Neutrophil (primary cell): ENCODE results near the gene L1CAM.

Experiments used
- H3K27ac ChIP-seq: fragments of 200-600 bp; sonication (generic); 2 replicates; pipeline ENCODE4 v1.5.1; 2016; ENCODE audit warnings: mild to moderate bottlenecking, moderate library complexity
- H3K27me3 ChIP-seq: fragments of 200-600 bp; sonication (generic); 2 replicates; pipeline ENCODE4 v1.6.0; 2016; ENCODE audit warnings: mild to moderate bottlenecking
- H3K36me3 ChIP-seq: fragments of 200-600 bp; sonication (generic); 2 replicates; pipeline ENCODE4 v1.5.1; 2017
- H3K4me1 ChIP-seq, 2 experiments: fragments of 200-600 bp in 1 of 2; sonication (generic) in 1 of 2; 1 replicate in 1 of 2; 2 replicates in 1 of 2; pipeline versions ENCODE4 v1.5.1 to v1.6.1; 2013 to 2016; ENCODE audit warnings: low read depth in 1 of 2, low read length in 1 of 2, mild to moderate bottlenecking in 1 of 2, moderate library complexity in 1 of 2; ENCODE audit not compliant: control insufficient read depth in 1 of 2, insufficient read depth in 1 of 2
- H3K4me3 ChIP-seq, 2 experiments: fragments of 200-600 bp in 1 of 2; sonication (generic) in 1 of 2; 1 replicate in 1 of 2; 2 replicates in 1 of 2; pipeline ENCODE4 v1.5.1; 2013 to 2016; ENCODE audit warnings: low read depth in 1 of 2, low read length in 1 of 2, mild to moderate bottlenecking in 1 of 2, moderate library complexity in 1 of 2
- H3K9me3 ChIP-seq: fragments of 200-600 bp; sonication (generic); 2 replicates; pipeline ENCODE4 v1.5.1; 2016
- TF ChIP-seq, protein P1 (sequence below): fragments of 200-600 bp; sonication (generic); IDR thresholded peaks from 2 replicates; pipeline ENCODE4 v1.5.1; 2016; ENCODE audit warnings: antibody characterized with exemption

L1CAM gene

DNA sequence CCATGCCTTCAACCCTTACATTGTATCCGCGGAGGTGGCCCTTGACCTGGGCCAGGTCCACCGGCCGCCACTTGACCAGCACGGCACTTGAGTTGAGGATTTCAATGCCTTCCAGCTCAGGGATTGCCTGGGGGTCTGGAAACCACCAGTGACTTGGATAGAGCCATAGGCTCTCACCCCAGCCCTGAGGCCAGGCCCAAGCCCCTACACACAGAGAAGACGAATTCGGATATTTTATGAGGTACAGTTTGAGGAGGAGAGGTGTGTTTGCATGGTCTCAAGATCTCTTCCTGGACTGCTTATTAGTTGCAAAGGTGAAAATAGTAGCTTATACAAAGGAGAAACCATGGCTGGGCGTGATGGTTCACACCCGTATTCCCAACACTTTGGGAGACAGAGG lies 20.3 kb downstream of the L1CAM start:
- Histone ChIP-seq H3K4me3 (no peak overlapping the region), H3K27me3 (peaks cover 4% of the 10 kb centered on the region), H3K27ac (no peak overlapping the region), H3K36me3 (no peaks in the 10 kb centered on the region), H3K9me3 (no peaks in the 10 kb centered on the region), H3K4me1 (no peaks in the 10 kb centered on the region)
- TF ChIP-seq, protein P1, sequence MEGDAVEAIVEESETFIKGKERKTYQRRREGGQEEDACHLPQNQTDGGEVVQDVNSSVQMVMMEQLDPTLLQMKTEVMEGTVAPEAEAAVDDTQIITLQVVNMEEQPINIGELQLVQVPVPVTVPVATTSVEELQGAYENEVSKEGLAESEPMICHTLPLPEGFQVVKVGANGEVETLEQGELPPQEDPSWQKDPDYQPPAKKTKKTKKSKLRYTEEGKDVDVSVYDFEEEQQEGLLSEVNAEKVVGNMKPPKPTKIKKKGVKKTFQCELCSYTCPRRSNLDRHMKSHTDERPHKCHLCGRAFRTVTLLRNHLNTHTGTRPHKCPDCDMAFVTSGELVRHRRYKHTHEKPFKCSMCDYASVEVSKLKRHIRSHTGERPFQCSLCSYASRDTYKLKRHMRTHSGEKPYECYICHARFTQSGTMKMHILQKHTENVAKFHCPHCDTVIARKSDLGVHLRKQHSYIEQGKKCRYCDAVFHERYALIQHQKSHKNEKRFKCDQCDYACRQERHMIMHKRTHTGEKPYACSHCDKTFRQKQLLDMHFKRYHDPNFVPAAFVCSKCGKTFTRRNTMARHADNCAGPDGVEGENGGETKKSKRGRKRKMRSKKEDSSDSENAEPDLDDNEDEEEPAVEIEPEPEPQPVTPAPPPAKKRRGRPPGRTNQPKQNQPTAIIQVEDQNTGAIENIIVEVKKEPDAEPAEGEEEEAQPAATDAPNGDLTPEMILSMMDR: no peak

DNA sequence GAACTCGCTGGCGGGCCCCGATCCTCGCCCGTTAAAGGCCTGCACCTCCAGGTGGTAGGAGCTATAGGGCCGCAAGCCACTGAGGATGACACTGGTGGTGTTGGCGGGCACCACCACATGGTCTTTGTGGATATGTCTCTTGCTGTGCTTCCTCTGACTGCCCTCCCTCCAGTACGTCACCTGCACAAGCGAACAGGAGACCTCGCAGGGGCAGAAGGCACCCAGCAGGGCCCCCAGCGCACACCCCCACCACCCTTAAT lies 20.7 kb downstream of the L1CAM start:
- Histone ChIP-seq H3K27ac (no peak overlapping the region), H3K4me1 (no peaks in the 10 kb centered on the region), H3K4me3 (no peak overlapping the region), H3K9me3 (no peaks in the 10 kb centered on the region), H3K36me3 (no peaks in the 10 kb centered on the region), H3K27me3 (no peaks in the 10 kb centered on the region)
- TF ChIP-seq, protein P1: no peak

DNA sequence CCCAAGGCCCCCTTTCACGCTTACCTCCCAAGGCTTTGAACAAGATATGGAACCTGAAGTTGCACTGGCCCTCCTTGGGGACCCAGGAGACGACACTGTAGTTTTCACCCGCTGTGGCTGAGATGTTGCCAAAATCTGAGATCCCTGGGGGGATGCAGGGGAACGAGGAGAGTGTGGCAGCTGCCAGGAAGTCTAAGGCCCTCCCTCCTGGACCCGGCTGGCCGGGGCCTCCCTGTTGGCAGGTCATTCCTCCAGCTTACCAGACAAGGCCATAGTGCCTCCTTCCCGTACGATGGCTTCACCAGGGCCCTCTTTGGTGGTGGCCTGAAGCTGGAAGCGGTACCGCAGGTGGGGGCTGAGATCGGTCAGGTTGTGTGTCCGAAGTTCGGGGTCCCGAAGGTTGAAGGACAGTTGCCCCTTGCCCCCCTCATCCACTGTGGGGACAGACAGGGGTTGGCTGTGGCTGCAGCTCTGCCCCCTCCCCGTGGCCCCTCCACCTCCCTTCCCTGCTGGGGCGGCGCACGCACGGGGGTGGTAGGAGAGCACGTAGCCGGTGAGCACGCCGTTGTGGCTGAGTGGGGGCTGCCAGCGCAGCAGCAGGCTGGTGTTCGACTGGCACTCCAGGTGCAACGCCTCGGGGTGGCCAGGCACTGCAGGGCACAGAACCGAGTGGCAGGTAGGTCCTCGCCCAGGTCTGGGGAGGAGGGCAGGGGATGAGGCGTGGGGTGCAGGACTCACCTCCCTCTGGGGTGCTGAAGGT lies 21.2 kb downstream of the L1CAM start:
- no peaks in the 10 kb centered on the region for H3K27me3 ChIP-seq
- TF ChIP-seq, protein P1: no peak
- H3K4me1 ChIP-seq: no peaks in the 10 kb centered on the region
- H3K27ac ChIP-seq: no peak overlapping the region
- no peaks in the 10 kb centered on the region for H3K9me3 ChIP-seq
- H3K4me3 ChIP-seq: no peak overlapping the region
- H3K36me3 ChIP-seq: no peaks in the 10 kb centered on the region

DNA sequence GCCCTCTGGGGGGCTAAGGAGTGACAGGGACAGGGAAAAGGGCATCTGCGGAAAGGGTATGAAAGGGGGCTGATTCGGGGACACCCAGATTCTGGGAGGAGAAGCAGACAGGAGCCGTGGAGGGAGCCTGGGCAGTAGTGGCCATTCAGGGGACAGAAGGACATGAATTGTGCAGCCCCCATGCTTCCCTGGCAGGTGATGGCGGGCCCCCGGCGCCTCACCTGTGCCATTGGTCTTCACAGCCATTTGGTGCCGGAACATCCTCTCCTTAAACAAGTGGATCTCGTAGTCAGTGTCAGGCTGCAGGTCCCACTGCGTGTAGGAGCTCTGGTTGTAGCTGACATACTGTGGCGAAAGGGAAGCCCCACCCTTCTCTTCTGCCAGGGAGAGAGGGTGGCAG lies 21.9 kb downstream of the L1CAM start:
- no peaks in the 10 kb centered on the region for H3K36me3 ChIP-seq
- H3K27me3 ChIP-seq: no peaks in the 10 kb centered on the region
- no peak overlapping the region for H3K27ac ChIP-seq
- H3K4me1 ChIP-seq: no peaks in the 10 kb centered on the region
- no peaks in the 10 kb centered on the region for H3K9me3 ChIP-seq
- no peak overlapping the region for H3K4me3 ChIP-seq
- TF ChIP-seq, protein P1: no peak

DNA sequence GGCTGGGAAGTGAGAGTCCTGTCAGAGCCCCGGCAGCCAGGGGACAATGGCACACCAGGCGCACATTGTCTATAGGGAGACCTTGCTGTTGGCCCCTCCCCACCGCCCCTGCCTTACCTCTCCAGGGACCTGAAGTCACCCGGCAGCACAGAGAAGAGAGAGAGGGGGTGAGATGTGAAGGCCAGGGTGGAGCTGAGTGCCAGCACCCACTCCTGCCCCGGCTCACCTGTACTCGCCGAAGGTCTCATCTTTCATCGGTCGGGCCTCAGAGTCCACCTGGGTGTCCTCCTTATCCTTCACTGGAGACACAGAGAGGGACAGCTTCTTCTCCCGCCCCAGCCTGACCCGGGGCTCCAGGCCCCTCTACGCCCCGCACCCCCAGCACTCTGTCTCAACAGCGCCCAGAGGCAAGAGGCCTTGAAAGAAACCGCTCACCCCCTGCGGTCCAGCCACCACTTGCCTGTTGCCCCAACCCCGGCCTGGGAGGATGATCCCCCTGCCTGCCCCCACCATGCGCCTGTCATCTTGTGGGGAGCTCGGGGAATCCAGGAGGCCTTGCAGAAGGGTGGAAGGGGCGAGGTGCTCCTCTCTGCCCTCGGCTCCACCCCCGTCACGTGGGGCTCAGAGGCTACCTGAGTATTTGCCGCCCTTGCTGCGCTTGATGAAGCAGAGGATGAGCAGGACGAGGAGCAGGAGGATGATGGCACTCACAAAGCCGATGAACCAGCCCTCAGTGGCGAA lies 22.6 kb downstream of the L1CAM start:
- H3K4me1 ChIP-seq: no peaks in the 10 kb centered on the region
- H3K9me3 ChIP-seq: no peaks in the 10 kb centered on the region
- H3K36me3 ChIP-seq: no peaks in the 10 kb centered on the region
- no peak overlapping the region for H3K4me3 ChIP-seq
- H3K27ac ChIP-seq: no peak overlapping the region
- TF ChIP-seq, protein P1: no peak
- no peaks in the 10 kb centered on the region for H3K27me3 ChIP-seq
